ENCODE results near the gene SOCS7. TPM values are rescaled to one million over a fixed set of nuclear protein-coding genes. Genes with fewer than 3 reads are reported as not detected.

The SOCS7 gene
- total RNA-seq, 1 experiment from 2014 or later = 7.4 TPM

GRCh38 chr17:38428643-38429371 lies 77.2 kb downstream of the SOCS7 start:
- H3K4me3 ChIP-seq (ENCODE audit: low read length) = peak overlapping the region; percentile 82
- ATAC-seq (peak; percentile 68), DNase-seq (peak; percentile 31)
- no TSS peak for BruUV-seq (replicated peaks)
- TF ChIP-seq EZH2phosphoT487 (IDR thresholded peaks at IDR 0.05; ENCODE audit: borderline replicate concordance, low read length) (no peak), CTCF (conservative IDR thresholded peaks at IDR 0.05; ENCODE audit: low read depth, low read length) (no peak), EZH2 (IDR thresholded peaks at IDR 0.05; ENCODE audit: low read length, unreplicated experiment) (no peak)
- ChIA-PET CTCF (no interaction called here), POLR2A (ENCODE audit: unreplicated experiment) (interaction anchor here (0.6 kb wide), 2 partner anchors 73 to 784 kb away, joined by 3 to 4 read pairs; no protein-coding TSS in a partner anchor)
- H3K4me2 ChIP-seq (ENCODE audit: low read length) = peak overlapping the region; percentile 89
- H3K27me3 ChIP-seq (ENCODE audit: low read length) = no peaks in the 10 kb centered on the region
- no peaks in the 10 kb centered on the region for H3K9me2 ChIP-seq (replicated peaks; ENCODE audit: low read length)
- peak overlapping the region; percentile 92 for H2AFZ ChIP-seq (ENCODE audit: low read length)
- no peaks in the 10 kb centered on the region for H4K20me1 ChIP-seq (ENCODE audit: low read length)
- H3K9me3 ChIP-seq (ENCODE audit: low read length) = no peaks in the 10 kb centered on the region
- no peaks in the 10 kb centered on the region for H3K79me2 ChIP-seq (ENCODE audit: low read length)
- intact Hi-C loops (cut with micrococcal nuclease) = loop anchor here (10.0 kb wide), 1 partner anchor 236 kb away; no protein-coding TSS in a partner anchor
- H3K36me3 ChIP-seq (ENCODE audit: low read depth, low read length) = no peaks in the 10 kb centered on the region
- H3K4me1 ChIP-seq (ENCODE audit: insufficient read depth, low read length) = peaks cover 12% of the 10 kb centered on the region
- H3K27ac ChIP-seq (ENCODE audit: low read length) = no peak overlapping the region
- peak overlapping the region; percentile 61 for H3K9ac ChIP-seq (ENCODE audit: low read length)
- H3F3A ChIP-seq (ENCODE audit: low read length, unreplicated experiment) = no peaks in the 10 kb centered on the region

GRCh38 chr17:38429476-38430100 lies 77.9 kb downstream of the SOCS7 start:
- DNase-seq (no peak), ATAC-seq (no peak)
- no peaks in the 10 kb centered on the region for H3K27me3 ChIP-seq (ENCODE audit: low read length)
- POLR2A ChIA-PET (ENCODE audit: unreplicated experiment) = interaction anchor here (0.6 kb wide), 1 partner anchor 783 kb away, joined by 4 read pairs; no protein-coding TSS in a partner anchor
- H3K4me3 ChIP-seq (ENCODE audit: low read length) = peak overlapping the region; percentile 82; the same call in 1 of the 2 replicates
- no peak overlapping the region for H3K27ac ChIP-seq (ENCODE audit: low read length)
- H3K4me2 ChIP-seq (ENCODE audit: low read length) = peak overlapping the region; percentile 89
- no peaks in the 10 kb centered on the region for H3K36me3 ChIP-seq (ENCODE audit: low read depth, low read length)
- no peak overlapping the region for H3K9ac ChIP-seq (ENCODE audit: low read length)
- H3K9me2 ChIP-seq (replicated peaks; ENCODE audit: low read length) = no peaks in the 10 kb centered on the region
- BruUV-seq (replicated peaks) = TSS peak; percentile 38
- H2AFZ ChIP-seq (ENCODE audit: low read length) = peak overlapping the region; percentile 92; the same call in 1 of the 2 replicates
- intact Hi-C loops (cut with micrococcal nuclease) = loop anchor here (10.0 kb wide), 1 partner anchor 235 kb away; no protein-coding TSS in a partner anchor
- CTCF ChIA-PET = no interaction called here
- no peaks in the 10 kb centered on the region for H3K79me2 ChIP-seq (ENCODE audit: low read length)
- peaks cover 12% of the 10 kb centered on the region for H3K4me1 ChIP-seq (ENCODE audit: insufficient read depth, low read length)
- H4K20me1 ChIP-seq (ENCODE audit: low read length) = no peaks in the 10 kb centered on the region
- H3F3A ChIP-seq (ENCODE audit: low read length, unreplicated experiment) = no peaks in the 10 kb centered on the region
- TF ChIP-seq EZH2 (IDR thresholded peaks at IDR 0.05; ENCODE audit: low read length, unreplicated experiment) = no peak
- no peak for TF ChIP-seq CTCF (conservative IDR thresholded peaks at IDR 0.05; ENCODE audit: low read depth, low read length)
- TF ChIP-seq EZH2phosphoT487 (IDR thresholded peaks at IDR 0.05; ENCODE audit: borderline replicate concordance, low read length) = no peak
- no peaks in the 10 kb centered on the region for H3K9me3 ChIP-seq (ENCODE audit: low read length)

Data from PC-3 (cell line).